Measurements from ENCODE around the gene OR4Q3.
"Not testable (repeated sequence)": the region's sequence is repeated elsewhere in the genome, so short reads cannot be mapped to it uniquely, and the experiment has no call there.

Gene OR4Q3

DNA sequence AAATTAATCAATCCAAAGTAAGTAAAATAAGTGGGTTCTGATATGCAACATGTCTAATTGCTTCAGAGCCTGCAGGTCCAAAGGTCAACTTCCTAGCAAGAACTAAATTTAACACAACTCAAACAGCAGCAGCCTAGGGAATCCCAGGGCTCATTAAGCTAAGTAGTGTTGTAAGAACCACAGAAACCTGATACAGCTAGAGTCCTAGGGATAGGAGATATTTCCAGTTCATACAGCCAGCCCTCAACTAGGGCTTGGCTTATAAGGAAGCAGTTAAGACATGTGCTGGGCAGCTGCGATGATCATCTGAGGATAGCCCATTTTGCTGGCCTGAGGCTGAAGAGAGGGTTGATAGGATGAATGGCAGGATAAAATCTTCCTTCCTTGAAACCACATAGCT is at the start of gene OR4Q3:
TSS of gene OR4Q3 (plus strand) at position 316 of the 400 bp plus-strand sequence.
- H4K20me1 ChIP-seq (ENCODE audit: insufficient read depth), result no peaks in the 10 kb centered on the region
- H3K4me1 ChIP-seq (ENCODE audit: low read depth, poor library complexity, severe bottlenecking), result no peaks in the 10 kb centered on the region
- H3K9ac ChIP-seq, result no peak within 1 kb of the TSS
- H3K79me2 ChIP-seq (ENCODE audit: insufficient read depth, low read depth), result no peaks in the 10 kb centered on the region
- no peak within 1 kb of the TSS for H3K4me2 ChIP-seq
- TF ChIP-seq, protein P1, sequence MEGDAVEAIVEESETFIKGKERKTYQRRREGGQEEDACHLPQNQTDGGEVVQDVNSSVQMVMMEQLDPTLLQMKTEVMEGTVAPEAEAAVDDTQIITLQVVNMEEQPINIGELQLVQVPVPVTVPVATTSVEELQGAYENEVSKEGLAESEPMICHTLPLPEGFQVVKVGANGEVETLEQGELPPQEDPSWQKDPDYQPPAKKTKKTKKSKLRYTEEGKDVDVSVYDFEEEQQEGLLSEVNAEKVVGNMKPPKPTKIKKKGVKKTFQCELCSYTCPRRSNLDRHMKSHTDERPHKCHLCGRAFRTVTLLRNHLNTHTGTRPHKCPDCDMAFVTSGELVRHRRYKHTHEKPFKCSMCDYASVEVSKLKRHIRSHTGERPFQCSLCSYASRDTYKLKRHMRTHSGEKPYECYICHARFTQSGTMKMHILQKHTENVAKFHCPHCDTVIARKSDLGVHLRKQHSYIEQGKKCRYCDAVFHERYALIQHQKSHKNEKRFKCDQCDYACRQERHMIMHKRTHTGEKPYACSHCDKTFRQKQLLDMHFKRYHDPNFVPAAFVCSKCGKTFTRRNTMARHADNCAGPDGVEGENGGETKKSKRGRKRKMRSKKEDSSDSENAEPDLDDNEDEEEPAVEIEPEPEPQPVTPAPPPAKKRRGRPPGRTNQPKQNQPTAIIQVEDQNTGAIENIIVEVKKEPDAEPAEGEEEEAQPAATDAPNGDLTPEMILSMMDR (conservative IDR thresholded peaks at IDR 0.05; ENCODE audit: low read depth, low read length), result no peak
- no peak within 1 kb of the TSS for H3K27ac ChIP-seq
- no peak within 1 kb of the TSS for H3K4me3 ChIP-seq (IDR thresholded peaks at IDR 0.05; ENCODE audit: insufficient read depth, low read depth, low read length)
- H3K36me3 ChIP-seq (ENCODE audit: insufficient read depth), result no peaks in the 10 kb centered on the region
- H2AFZ ChIP-seq (ENCODE audit: low read depth), result no peak within 1 kb of the TSS
- no peaks in the 10 kb centered on the region for H3K27me3 ChIP-seq (ENCODE audit: insufficient read depth, low read depth)

DNA sequence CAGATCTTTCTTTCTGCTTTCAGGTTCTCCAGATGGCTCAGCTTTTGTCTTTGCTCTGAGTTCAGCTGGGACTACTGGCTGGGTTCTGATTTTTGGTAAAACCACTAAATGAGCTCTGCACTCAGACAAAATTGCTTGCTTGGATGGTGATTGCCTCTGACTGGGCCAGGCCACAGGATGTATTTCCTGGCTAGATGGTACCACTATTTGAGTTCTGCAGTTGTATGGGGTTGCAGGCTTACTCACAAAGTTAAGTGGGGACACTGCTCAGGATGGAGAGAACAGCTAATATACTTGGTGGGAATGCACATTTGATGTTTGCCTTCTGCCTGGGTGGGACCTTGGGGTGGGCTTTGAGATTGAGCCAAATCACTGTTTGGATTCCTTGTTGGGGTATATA is 14.0 kb upstream of the OR4Q3 start:
- Histone ChIP-seq H3K4me2 (no peak overlapping the region), H3K9ac (no peak overlapping the region), H3K4me3 (IDR thresholded peaks at IDR 0.05; ENCODE audit: insufficient read depth, low read depth, low read length) (no peak overlapping the region), H4K20me1 (ENCODE audit: insufficient read depth) (no peaks in the 10 kb centered on the region), H3K4me1 (ENCODE audit: low read depth, poor library complexity, severe bottlenecking) (no peaks in the 10 kb centered on the region), H3K27ac (no peak overlapping the region), H3K27me3 (ENCODE audit: insufficient read depth, low read depth) (no peaks in the 10 kb centered on the region), H2AFZ (ENCODE audit: low read depth) (no peak overlapping the region), H3K79me2 (ENCODE audit: insufficient read depth, low read depth) (no peaks in the 10 kb centered on the region), H3K36me3 (ENCODE audit: insufficient read depth) (no peaks in the 10 kb centered on the region)
- TF ChIP-seq, protein P1 (conservative IDR thresholded peaks at IDR 0.05; ENCODE audit: low read depth, low read length), result no peak

GRCh38 chr14:19729763-19730162 is 13.6 kb upstream of the OR4Q3 start:
- TF ChIP-seq, protein P1 (conservative IDR thresholded peaks at IDR 0.05; ENCODE audit: low read depth, low read length), result no peak
- Histone ChIP-seq H2AFZ (ENCODE audit: low read depth) (no peak overlapping the region), H3K27me3 (ENCODE audit: insufficient read depth, low read depth) (no peaks in the 10 kb centered on the region), H3K9ac (no peak overlapping the region), H4K20me1 (ENCODE audit: insufficient read depth) (no peaks in the 10 kb centered on the region), H3K4me3 (IDR thresholded peaks at IDR 0.05; ENCODE audit: insufficient read depth, low read depth, low read length) (no peak overlapping the region), H3K27ac (no peak overlapping the region), H3K4me2 (no peak overlapping the region), H3K79me2 (ENCODE audit: insufficient read depth, low read depth) (no peaks in the 10 kb centered on the region), H3K36me3 (ENCODE audit: insufficient read depth) (no peaks in the 10 kb centered on the region), H3K4me1 (ENCODE audit: low read depth, poor library complexity, severe bottlenecking) (no peaks in the 10 kb centered on the region)

- not testable (repeated sequence) for H3K4me1 ChIP-seq (ENCODE audit: low read depth, poor library complexity, severe bottlenecking); H3K4me3 ChIP-seq (IDR thresholded peaks at IDR 0.05; ENCODE audit: insufficient read depth, low read depth, low read length); H3K4me2 ChIP-seq; H3K27ac ChIP-seq; H4K20me1 ChIP-seq (ENCODE audit: insufficient read depth); H3K27me3 ChIP-seq (ENCODE audit: insufficient read depth, low read depth); H2AFZ ChIP-seq (ENCODE audit: low read depth); H3K36me3 ChIP-seq (ENCODE audit: insufficient read depth); H3K9ac ChIP-seq; H3K79me2 ChIP-seq (ENCODE audit: insufficient read depth, low read depth)
These were observed 9.5 kb upstream of the OR4Q3 start for GRCh38 chr14:19733893-19734292.

DNA sequence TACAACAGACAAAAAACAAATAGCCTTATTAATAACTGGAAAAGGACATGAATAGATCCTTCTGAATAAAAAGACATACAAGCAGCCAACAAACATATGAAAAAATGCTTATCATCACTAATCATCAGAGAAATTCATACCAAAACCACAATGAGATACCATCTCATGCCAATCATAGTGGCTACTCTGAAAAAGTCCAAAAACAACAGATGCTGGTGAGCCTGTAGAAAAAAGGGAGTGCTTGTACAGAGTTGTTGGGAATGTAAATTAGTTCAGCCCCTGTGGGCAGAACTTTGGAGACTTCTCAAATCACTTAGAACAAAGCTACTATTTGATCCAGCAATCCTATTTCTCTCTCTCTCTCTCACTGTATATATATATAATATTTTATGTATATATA is 8.9 kb downstream of the OR4Q3 start:
- not testable (repeated sequence) for H3K36me3 ChIP-seq (ENCODE audit: insufficient read depth); H3K9ac ChIP-seq; H4K20me1 ChIP-seq (ENCODE audit: insufficient read depth); H3K4me2 ChIP-seq; H3K27me3 ChIP-seq (ENCODE audit: insufficient read depth, low read depth); H3K4me3 ChIP-seq (IDR thresholded peaks at IDR 0.05; ENCODE audit: insufficient read depth, low read depth, low read length); H2AFZ ChIP-seq (ENCODE audit: low read depth); H3K27ac ChIP-seq; H3K4me1 ChIP-seq (ENCODE audit: low read depth, poor library complexity, severe bottlenecking); H3K79me2 ChIP-seq (ENCODE audit: insufficient read depth, low read depth)

Measured in KMS-11 (cell line).